NCI-H2227 treated with DMSO at 0.1 percent for 48 hours (cell line): ENCODE measurements around the gene ASB8.
"Not testable (repeated sequence)": the region's sequence is repeated elsewhere in the genome, so short reads cannot be mapped to it uniquely, and the experiment has no call there.

Experiments used
- DNase-seq: peaks from one replicate; lab custom pipeline; 2025; lab: John Stamatoyannopoulos, UW

Gene ASB8

DNA sequence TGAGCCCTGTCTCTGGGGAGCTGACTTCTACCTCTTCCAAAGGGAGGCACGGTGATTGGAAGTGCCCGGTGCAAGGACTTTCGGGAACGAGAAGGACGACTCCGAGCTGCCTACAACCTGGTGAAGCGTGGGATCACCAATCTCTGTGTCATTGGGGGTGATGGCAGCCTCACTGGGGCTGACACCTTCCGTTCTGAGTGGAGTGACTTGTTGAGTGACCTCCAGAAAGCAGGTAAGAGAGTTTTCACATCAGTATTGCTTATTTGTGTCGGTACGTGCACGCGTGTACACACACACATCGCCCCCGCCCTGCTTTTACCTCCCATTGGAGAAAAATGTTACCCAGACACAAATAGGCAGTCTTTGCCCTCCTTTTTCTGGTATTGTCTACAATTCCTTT lies 24.5 kb downstream of the ASB8 start:
- no peak for DNase-seq

DNA sequence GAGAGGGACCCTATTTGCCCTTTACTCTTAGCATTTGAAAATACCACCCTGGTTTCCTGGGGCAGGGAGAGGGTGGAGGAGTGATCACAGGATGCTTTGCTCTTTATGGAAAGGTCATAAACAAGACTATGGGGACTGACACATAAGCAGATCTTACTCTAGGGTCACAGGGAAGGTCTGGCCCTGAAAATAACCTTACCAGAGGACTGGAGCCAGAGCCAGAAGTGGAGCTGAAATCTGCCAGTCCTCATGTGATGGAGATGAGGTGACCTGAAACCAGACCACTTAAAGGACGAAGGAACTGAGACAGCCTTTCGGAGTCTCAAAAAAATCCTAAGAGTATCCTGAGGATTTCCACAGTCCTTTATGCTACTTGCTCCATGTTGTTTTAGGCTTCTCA lies 25.8 kb downstream of the ASB8 start:
- no peak for DNase-seq

DNA sequence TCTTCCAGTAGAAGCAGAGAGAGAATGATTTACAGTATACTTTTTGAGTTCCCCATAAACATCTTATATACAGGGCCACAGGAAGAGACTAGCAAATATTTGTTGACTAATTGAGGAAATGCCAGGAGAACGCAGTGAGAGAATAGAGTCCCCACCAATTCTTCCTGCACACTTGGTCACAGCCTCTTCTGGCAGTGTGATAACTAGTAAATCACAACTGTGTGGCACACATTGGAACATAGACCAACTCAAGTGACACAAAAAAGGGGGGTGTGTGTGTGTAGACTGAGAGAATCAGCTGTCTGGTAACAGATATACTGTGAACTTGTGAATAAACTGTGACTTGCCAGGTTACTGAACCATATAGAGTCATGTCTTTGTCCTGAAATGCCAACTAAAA lies 27.9 kb downstream of the ASB8 start:
- DNase-seq: no peak

DNA sequence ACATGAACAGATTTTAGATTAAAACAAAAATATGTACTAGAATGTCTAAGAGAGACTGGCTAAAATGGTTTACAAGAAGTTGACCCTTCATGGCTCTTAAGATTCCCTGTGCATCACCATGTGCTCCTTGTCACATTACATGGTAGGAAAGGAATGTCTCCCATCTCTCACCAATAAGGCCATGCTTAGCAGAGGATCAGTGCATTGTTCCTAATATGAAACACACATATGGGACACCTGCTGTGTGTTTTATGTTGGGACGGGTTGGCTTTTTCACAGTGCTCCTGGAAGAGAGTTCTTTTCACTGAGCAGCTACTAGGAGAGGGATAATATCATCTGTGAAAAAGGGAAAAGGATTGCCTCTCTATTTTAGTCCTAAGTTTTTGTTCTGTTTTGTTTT lies 28.5 kb downstream of the ASB8 start:
- no peak for DNase-seq

DNA sequence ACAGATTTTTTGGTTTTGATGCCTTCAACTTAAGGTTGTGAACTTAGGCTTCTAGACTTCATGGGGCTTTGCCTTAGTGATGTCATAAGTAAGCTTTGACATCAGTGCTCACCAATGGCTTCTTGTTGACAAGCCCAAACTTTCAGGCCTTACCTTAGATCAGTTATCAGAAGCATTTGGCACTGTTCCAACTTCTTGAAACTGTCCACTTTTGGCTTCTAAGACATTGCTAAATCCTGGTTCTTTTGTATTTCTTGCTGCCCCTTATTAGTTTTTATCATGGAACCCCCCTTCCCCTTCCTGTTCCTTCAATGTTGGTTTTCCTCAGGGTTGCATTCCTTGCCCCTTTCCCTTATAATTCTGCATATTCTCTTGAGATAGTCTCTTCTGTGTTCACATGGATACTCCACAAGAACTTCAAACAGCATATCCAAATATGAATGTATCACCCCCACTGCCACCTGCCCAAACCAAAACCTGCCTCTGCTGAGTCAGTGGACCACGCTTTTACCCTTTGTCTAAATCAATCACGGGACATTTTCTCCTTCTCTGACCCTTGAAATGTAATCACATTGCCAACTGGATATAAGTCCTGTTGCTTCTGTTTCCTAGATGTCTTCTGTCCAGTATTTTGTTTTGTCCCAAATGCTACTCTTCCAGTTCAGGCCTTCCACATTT lies 30.2 kb downstream of the ASB8 start:
- no peak for DNase-seq

DNA sequence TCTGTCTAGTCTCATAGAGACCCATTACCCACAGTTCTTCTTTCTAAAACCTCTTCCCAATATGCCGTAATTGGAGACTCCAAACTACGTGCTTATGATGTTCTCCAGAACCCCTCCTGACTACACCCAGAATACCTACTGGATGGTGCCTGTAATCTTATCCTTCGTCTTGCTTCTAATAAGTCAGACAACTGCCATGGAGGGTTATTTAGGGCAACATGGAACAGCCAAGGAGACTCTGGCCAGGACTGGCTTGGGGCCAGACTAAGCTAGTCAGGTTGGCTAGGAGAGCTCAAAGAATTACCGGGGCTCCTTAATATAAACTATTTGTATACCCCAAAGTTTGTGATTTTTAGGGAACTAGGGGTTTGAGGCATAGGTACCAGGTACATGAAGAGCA lies 31.3 kb downstream of the ASB8 start:
- no peak for DNase-seq

DNA sequence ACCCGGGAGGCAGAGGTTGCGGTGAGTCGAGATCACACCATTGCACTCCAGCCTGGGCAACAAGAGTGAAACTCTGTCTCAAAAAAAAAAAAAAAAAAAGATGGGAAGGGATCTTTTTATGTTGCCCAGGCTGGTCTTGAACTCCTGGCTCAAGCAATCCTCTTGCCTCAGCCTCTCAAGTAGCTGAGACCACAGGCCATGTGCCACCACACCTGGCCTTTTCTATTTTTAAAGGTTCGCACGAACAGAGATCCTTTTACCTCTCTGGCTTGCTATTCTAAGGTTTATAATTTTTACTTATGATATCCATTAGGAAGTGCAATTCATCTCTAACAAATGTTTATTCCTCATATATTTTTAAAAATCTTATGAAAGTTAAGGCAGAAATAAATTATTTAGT lies 31.8 kb downstream of the ASB8 start:
- not testable (repeated sequence) for DNase-seq

DNA sequence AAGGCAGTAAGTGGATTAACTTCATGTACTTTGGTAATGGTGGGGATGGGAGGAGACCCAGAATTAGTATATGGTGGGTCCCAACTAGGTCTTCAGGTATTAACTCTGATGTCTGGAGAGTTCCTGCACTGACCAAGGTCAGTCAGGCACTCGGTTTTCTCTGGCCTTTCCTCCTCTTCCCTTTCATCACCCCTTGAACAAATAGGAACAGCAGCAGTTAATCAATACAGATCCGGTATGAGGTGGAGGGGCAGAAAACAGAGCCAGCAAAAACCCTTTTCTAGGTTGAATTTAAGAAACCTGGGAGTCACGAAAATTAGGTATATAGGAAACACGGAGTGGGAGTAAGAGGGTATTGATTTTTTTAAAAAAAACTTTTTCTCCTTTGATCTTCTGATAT lies 34.1 kb downstream of the ASB8 start:
- no peak for DNase-seq

DNA sequence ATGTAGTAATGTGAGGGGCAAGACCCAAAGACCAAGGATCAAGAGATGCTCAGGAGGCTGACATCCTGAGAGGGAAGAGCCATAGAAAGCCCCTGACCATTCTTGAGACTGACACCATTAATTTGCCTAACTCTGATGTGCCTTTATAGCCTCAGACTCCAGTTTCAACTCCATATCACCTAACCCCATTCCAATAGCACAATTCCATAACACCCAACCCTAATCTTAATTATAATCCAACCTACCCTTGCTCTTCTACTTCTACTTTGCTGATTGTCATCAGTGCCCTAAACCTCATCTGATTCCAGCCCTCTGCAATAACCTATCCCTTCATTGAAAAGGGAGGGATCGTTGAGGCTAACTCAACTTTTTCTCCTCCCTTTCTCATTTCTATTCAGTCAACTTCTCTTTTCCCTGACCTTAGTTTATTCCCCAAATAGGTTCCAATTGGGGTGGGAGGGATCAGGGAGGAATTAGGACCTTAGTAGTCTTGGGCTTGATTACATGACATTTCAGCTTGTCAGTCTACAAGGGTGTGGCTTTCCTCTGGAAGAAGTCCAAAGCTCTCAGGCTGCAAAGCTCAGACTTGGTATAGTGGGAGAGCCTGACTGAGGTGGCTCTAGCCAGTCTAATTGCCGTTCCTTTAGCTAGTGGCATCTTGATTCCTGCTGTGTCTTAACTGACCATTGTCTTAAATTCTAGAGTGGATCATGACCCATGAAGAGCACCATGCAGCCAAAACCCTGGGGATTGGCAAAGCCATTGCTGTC lies 35.1 kb downstream of the ASB8 start:
- DNase-seq: no peak

DNA sequence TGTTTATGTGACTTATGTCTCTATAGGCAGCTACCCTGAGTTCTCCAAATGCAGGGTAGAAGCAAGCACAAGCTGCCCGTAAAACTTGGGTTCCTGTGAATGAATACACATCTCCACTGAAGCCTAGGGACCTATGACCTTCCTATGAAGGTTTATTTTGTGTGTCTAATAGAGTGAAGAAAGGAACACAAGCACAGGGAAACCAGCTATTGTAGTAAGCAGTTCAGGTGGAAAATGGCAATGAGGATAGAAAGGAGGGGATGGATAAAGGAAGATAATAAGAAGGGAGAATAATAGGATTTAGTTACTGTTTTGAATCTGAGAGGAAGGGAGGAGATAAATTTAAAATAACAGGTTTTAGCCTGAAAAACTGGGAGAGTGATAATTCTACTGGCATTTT lies 35.8 kb downstream of the ASB8 start:
- peak; percentile 30 for DNase-seq

DNA sequence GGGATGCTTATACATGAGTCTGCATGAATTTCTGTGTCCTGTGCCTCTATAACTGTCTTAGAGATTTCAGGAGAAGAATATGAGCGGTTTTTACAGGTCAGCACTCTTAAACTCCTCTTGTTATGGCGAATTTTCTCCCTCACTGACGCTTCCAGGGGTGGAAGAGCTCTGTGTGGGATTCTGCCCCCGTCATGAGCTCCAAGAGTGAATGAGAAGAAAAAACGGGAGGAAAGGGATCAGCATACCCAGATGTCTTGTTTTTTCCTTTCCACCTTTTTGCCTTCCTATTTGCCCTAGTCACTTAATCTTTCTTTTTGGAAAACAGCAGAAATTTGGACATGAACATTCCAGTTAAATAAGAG lies 37.5 kb downstream of the ASB8 start:
- no peak for DNase-seq

DNA sequence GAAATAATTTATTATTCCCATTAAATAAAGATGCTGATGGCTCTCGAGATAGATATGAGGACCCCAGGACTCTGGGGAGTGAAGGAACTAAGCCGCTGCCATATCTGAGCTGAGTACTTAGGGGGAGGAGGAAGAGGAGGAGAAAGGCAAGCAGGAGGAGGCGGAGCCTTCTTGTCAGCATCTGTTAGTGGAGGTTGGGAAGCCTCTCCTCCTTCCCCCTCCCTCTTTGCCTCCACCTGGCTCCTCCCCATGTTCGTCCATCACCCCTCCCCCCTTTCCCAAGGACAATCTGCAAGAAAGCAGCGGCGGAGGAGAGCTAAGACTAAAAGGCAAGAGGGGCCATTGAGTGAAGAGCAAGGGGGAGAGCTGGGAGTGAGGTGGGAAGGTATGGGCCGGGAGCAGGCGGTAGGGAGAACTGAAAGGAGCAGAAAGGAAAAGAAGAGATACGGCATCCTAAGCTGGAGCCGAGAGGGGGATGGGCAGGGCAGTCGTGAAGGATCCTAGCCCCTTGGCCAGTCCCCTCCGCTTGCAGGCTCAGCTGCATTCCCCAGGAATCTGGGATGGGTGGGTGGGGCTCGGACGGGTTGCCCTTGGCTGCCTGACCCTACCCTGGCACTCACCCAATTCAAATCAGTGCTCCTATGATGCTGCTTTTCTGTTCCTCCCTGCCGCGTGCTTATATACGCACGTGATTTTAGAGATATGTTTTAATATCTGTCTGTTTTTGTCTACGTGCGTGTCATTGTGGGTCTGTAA lies 38.1 kb downstream of the ASB8 start, which contains the start of gene PFKM:
TSS of gene PFKM (plus strand) at position 287 of the 756 bp plus-strand sequence. CDS start 3,411 bp downstream, outside the sequence.
- DNase-seq: peak; percentile 80

DNA sequence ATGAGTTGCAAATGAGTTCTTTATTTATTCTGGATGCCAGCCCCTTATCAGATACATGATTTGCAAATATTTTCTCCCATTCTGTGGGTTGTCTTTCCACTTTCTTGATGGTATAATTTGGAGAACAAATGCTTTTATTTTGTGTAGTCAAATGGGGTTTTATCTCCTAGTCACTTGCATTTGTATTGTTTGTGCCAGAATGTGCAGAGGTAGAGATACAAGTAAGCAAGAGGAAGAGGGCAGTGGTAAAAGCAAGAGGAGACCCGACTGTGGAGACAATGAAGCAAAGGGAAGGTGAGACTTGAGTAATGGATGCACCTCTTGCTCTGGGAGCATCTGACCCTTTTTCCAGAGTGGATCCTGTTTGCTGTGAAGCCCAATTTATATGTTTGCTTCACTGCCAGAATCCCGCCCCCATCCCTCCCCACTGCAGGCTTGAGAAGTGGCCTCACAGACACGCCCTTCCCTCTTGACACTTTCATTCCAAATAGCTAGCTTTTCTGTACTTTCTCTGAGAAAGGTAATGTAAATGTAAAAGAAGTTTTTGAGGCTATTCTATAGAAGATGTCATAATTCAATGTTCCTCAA lies 38.9 kb downstream of the ASB8 start:
- peak; percentile 35 for DNase-seq

DNA sequence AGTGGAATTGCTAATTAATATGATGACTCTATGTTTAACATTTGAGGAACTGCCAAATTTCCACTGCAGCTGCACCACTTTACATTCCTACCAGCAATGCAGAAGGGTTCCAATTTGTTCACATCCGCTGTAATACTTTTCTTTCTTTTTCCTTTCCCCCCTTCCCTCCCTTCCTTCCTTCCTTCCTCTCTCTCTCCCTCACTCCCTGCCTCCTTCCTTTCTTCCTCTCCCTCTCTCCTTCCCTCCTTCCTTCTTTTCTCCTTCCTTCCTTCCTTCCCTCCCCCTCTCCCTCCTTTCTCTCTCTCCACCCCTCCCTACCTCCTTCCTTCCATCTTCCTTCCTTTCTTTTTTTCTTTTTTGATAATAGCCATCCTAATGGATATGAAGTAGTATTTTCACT lies 41.4 kb downstream of the ASB8 start:
- DNase-seq: no peak

DNA sequence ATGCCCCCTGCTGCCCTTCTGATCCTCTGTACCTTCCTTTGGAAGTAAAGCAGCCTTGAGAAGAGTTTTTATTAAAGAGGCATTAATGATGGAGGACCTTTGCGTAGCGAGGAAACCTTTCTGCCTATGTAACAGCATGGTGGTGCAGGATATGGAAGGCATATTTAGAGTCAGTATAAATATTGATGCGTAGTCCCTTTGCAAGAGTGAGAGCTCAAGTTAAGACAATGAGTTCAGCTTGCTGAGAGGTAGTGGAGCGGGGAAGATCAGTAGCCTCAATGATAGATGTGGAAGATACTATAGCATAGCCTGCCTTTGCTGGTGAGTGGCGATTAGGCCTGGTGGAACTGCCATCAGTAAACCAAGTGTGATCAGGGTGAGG lies 46.0 kb downstream of the ASB8 start:
- not testable (repeated sequence) for DNase-seq

DNA sequence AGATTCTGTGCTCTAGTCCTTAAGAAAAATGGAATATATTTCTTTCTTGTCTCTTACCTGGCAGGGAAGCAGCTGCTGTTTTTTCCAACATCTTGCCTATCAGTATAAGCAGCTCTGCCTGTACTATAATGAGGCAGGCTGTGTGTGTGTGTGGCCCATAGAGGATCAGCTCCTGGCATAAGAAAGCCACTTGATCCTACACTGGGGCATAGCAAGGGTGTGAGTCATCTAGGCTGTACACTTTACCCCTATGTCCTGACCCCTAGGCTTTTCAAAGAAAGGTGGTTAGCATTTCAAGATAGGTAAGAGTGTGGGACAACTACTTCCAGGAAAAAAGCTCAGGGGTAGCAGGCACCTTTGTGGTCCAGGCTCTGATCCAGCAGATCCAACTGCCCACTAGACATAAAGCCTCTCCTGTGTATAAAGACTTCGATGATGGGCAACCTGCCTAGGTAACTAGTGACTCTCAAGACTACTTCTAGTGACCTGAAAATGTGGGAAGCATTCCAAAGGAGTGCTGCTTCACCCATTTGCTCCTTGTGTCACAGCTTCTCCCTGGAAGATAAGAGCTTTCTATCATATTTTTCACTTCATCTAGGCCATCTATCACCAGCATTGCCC lies 46.5 kb downstream of the ASB8 start:
- DNase-seq: no peak

DNA sequence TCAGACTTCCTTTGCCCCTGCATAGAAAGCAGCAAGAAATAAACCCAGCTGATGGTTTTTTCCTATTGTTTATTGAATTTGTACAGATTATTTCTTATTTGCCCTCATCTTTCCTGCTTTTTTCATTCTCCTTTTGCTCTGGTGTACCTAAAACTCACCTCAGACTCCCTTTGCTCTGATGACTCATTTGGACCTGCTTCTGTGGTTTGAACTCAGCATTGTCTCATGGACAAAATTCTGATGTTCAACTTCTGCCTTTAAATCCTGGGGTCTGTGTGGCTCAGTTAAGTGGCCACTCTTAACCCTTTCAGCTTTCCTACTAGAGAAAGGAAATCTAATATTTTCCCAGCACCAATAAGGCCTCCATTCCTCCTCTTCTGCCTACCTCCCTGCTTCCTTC lies 47.9 kb downstream of the ASB8 start:
- no peak for DNase-seq

DNA sequence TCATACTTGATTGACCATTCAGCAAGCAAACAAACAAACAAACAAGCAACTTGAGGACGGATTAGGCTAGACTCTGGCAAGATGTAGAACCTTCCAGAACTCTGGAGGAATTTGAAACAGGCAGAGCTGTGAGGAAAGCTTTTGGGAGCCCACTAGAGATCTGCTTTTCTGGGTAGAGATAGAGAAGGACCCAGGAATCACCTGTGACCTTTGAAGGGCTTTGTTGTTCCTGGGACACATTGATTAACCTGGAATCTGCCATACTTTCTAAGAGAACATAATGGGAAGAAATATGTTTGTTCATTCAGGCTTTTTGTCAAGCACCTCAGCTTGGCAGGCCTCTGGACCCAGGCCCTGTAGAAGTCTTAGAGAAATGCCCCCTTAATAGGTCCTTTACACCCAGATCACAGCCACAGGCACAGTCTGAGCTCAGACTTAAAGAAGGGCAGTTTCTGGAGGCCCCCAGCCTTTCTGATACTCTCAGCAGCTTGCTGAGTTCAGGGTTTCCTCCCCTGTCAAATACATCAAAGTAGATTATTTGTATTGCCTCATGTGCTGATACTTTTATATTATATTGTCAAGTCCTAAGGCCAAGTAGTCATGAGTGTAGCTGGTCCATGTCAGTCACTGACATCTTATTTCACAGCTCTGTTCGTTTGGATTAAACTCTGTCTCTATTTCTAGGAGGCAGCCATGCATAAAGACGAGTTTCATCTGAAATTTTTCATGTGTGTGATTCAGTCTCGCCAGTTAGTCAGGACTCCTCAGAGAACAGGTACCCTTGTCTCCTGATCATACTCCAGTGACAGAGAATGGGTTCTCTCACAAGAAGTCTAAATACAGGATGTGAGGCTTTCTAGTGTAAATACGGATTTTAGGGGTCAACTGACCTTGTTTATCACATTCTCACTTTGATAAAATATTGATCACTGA lies 50.4 kb downstream of the ASB8 start:
- DNase-seq: no peak

DNA sequence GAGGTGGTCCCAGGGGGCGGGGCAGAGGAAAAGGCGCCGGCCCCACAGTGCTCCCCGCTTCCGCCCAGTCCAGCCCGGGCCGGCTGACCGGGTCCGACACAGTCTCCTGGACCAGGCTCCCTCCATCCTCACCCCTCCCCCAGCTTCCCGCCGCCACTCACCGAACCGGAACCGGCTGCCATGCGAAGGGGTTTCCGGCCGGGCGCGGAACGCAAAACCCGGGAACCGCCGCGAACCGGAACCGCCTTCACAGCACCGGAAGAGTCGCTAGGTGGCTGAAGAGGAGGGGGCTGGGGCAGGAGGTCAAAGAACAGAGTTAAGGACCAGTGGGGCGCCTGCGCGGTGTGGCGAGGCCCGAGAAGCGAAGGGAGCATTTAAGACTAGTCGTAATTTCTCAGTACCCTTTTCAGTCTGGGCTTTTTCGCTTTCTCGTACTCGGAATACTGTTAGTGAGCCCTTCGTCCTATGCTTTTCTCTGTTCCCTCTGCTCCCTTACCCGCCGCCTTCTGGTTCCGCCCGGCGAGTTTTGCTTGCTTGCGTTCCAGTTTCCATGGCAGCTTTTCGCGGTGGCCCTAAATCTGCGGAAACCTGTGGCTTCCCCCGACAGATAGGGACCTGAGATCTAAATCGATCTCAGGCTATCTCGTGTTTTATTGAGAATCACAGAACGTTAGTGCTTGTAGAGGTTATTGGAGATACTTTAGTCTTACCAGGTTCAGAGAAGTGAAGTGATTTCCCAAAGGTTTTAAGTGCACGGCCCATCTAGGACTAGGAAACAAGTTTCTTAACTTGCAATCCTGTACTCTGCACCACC lies 51.2 kb downstream of the ASB8 start, which contains the start of gene SENP1:
TSS of gene SENP1 (minus strand) at position 213 of the 814 bp plus-strand sequence. CDS start 4,607 bp downstream, outside the sequence.
- DNase-seq: peak; percentile 87

DNA sequence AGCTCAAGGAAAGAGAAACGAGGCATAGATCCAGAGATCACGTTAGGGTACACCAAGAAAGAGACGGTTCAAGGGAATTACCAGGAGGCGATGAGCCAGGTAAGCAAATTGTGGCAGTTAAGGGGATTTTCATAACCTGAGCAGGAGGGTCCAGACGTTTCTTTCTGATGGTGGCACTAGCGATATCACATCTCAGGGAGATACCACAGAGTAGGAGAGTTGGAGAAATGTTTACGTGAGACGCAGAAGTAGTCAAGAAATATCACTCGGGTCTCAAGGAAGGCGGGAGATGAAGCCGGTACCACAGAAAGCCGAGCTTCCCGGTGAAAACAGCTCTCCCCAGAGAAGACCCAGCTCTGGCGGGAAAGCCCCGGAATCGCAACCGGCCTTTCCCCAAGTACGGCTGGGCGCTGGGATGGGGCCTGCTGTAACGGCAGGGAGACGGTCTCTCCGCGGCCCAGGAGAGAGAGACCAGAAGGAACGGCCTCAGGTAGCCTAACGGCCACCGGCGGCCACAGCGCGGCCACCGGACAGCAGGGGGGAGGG lies 51.9 kb downstream of the ASB8 start:
- peak; percentile 6 for DNase-seq
